ENCODE data around the gene OR1F1. TPM values are rescaled to one million over a fixed set of nuclear protein-coding genes. Genes with fewer than 3 reads are reported as not detected.

The OR1F1 gene
- not detected in 2 replicates for total RNA-seq (ENCODE audit: low replicate concordance)

DNA sequence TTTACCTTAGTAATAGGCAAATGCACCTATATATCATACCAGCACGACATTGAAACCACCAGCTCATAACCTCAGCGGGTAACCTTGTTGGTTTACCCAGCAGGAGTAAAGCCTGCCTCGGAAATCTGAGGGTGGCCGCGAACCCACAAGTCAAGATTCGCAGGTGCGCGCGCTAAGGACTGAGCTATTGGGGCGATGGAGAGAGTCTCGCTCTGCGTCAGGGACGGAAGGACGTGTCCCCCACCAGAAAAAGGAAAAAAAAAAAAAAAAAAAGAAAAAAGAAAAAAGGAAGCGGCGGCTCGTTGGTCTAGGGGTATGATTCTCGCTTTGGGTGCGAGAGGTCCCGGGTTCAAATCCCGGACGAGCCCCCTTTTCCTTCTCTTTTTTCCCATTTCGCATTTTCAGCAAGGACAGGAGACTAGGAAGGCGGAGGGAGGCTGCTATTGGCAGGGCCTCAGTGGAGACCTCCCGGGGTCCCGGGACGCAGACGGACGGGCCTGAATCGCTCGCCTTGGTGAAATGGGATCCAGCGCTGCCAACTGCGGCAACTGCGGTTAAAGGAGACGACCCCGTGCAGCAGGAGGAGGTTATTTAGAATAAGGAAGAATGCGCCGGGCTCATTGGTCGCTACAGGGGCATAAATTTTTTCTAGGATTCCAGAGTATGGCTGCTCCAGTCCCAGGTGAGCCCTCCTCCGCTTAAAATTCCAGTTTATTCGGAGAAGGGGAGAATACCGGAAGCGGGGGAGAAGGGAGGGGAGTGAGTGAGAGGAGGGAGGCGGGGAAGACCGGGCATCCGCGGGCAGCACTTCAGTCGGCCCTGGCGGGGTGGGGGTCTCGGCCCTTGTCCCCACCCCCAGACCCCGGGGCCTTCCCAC, at the start of gene OR1F1:
Gene OR1F1 (plus strand): TSS at position 407 of the 877 bp plus-strand sequence.

DNA sequence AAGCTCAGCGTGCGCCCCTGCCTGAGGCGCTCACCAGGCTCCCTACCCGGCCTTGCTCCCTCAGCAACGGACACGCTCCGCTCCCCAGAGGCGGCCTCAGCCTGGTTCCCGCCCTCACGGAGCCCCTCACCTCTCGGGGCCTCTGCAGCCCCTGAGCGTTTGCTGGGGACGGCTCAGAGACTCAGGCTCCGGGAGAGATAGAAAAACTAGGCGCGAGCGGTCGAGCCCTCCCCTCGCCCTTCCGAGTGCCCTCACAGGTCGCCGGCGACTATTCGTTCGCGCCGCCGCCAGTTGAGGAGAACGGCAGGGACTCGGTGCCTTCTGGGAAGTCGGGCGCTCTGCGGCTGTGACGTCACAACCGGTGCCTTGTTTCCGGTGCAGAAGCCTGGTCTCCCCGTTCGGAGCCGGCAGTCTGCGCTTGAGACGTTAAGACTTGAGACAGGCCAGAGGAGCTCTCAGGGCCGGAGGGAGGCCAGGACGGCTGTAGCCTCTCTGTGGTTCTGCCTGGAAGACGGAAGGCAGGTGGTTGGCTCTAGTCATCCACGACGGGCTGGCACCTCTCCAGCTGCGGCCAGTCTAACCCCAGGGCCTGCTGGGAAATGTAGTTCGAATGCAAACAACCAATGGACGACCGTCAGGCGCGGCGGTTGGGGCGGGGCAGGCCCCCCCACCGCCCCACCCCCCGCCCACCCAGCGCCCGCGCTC, 47.0 kb downstream of the OR1F1 start, which contains the start of gene ZNF200:
Gene ZNF200 (minus strand): TSS at position 302 of the 705 bp plus-strand sequence. CDS start 1,403 bp downstream, outside the sequence.

Other genes starting within 250 kb of the OR1F1 start
- gene KREMEN2, start 223.9 kb upstream of the OR1F1 start, total RNA-seq (ENCODE audit: low replicate concordance): not detected in 2 replicates
- 1.6 and 3.8 TPM in 2 replicates for gene PAQR4, start 218.9 kb upstream of the OR1F1 start, total RNA-seq (ENCODE audit: low replicate concordance)
- 1.3 TPM in 1 of 2 replicates, not detected in the other for gene PKMYT1, start 207.8 kb upstream of the OR1F1 start, total RNA-seq (ENCODE audit: low replicate concordance)
- not detected in 2 replicates for gene CLDN9, start 175.3 kb upstream of the OR1F1 start, total RNA-seq (ENCODE audit: low replicate concordance)
- gene CLDN6, start 170.0 kb upstream of the OR1F1 start, total RNA-seq (ENCODE audit: low replicate concordance): not detected in 2 replicates
- 42.1 and 365 TPM in 2 replicates for gene TNFRSF12A, start 167.8 kb upstream of the OR1F1 start, total RNA-seq (ENCODE audit: low replicate concordance)
- gene HCFC1R1, start 164.3 kb upstream of the OR1F1 start, total RNA-seq (ENCODE audit: low replicate concordance): 6.6 and 18.3 TPM in 2 replicates
- gene THOC6, start 164.2 kb upstream of the OR1F1 start, total RNA-seq (ENCODE audit: low replicate concordance): 17.2 and 26.2 TPM in 2 replicates
- gene BICDL2, start 151.3 kb upstream of the OR1F1 start, total RNA-seq (ENCODE audit: low replicate concordance): under 0.01 and 0.08 TPM in 2 replicates
- gene MMP25, start 141.6 kb upstream of the OR1F1 start, total RNA-seq (ENCODE audit: low replicate concordance): under 0.01 TPM in 1 of 2 replicates, not detected in the other
- gene IL32, start 122.6 kb upstream of the OR1F1 start, total RNA-seq (ENCODE audit: low replicate concordance): 7.4 and 41.0 TPM in 2 replicates
- gene ZSCAN10, start 88.9 kb upstream of the OR1F1 start, total RNA-seq (ENCODE audit: low replicate concordance): not detected in 2 replicates
- gene ZNF205, start 75.6 kb upstream of the OR1F1 start, total RNA-seq (ENCODE audit: low replicate concordance): 9.8 and 14.8 TPM in 2 replicates
- gene ZNF213, start 53.2 kb upstream of the OR1F1 start, total RNA-seq (ENCODE audit: low replicate concordance): 0.70 and 4.1 TPM in 2 replicates
- 5.1 and 8.0 TPM in 2 replicates for gene ZNF200, start 47.0 kb downstream of the OR1F1 start, total RNA-seq (ENCODE audit: low replicate concordance)
- 0.15 TPM in 1 of 2 replicates, not detected in the other for gene MEFV, start 68.4 kb downstream of the OR1F1 start, total RNA-seq (ENCODE audit: low replicate concordance)
- 17.1 and 35.3 TPM in 2 replicates for gene ZNF263, start 95.3 kb downstream of the OR1F1 start, total RNA-seq (ENCODE audit: low replicate concordance)
- gene TIGD7, start 117.2 kb downstream of the OR1F1 start, total RNA-seq (ENCODE audit: low replicate concordance): 3.9 and 4.7 TPM in 2 replicates
- gene ZNF75A, start 117.3 kb downstream of the OR1F1 start, total RNA-seq (ENCODE audit: low replicate concordance): 9.7 and 16.1 TPM in 2 replicates
- gene OR2C1, start 167.7 kb downstream of the OR1F1 start, total RNA-seq (ENCODE audit: low replicate concordance): 0.08 and 0.23 TPM in 2 replicates
- 4.4 and 9.1 TPM in 2 replicates for gene ZSCAN32, start 212.8 kb downstream of the OR1F1 start, total RNA-seq (ENCODE audit: low replicate concordance)
- 2.0 and 4.9 TPM in 2 replicates for gene ZNF174, start 213.0 kb downstream of the OR1F1 start, total RNA-seq (ENCODE audit: low replicate concordance)